T-helper 2 cell treated with Interferon-gamma antibody and Interleukin-4, amounts not matched to agents 100 ng/mL and 5 ng/mL, for 36 hours (primary cell): ENCODE data around the gene IL17REL. TPM values are rescaled to one million over a fixed set of nuclear protein-coding genes. Genes with fewer than 3 reads are reported as not detected.

ENCODE experiments used
- intact Hi-C: fragments of 100-400 bp; cut with micrococcal nuclease; formaldehyde crosslinking; loops from one replicate; pipeline ENCODE4 v1.15.1; 2023
- total RNA-seq: library from RNA; stranded (reverse); gene quantifications from 2 replicates; pipeline ENCODE4 v1.2.3, GENCODE V29; 2022

The IL17REL gene
- total RNA-seq, 1 donor from 2014 or later: not detected

GRCh38 chr22:49959782-49960158, 52.8 kb downstream of the IL17REL start:
- intact Hi-C loops: loop anchor here (1.0 kb wide), 2 partner anchors 23 to 41 kb away; partner anchors contain the start of genes ALG12 and CRELD2

- intact Hi-C loops: no loop called here
Measured at GRCh38 chr22:49958931-49959781, 53.4 kb downstream of the IL17REL start.

GRCh38 chr22:49958366-49958921, 54.1 kb downstream of the IL17REL start:
- intact Hi-C loops: no loop called here

- intact Hi-C loops: no loop called here
Measured at GRCh38 chr22:49957826-49958365, 54.7 kb downstream of the IL17REL start.

GRCh38 chr22:49956914-49957825, 55.4 kb downstream of the IL17REL start:
- intact Hi-C loops: no loop called here

GRCh38 chr22:49956418-49956770, 56.2 kb downstream of the IL17REL start:
- intact Hi-C loops: no loop called here

- intact Hi-C loops: no loop called here
Measured at GRCh38 chr22:49955581-49956417, 56.8 kb downstream of the IL17REL start.

- intact Hi-C loops: no loop called here
Measured at GRCh38 chr22:49954991-49955580, 57.5 kb downstream of the IL17REL start.

GRCh38 chr22:49954354-49954753, 58.2 kb downstream of the IL17REL start:
- intact Hi-C loops: no loop called here

GRCh38 chr22:49953680-49954344, 58.8 kb downstream of the IL17REL start:
- intact Hi-C loops: no loop called here

- intact Hi-C loops: no loop called here
Measured at GRCh38 chr22:49953027-49953679, 59.4 kb downstream of the IL17REL start.

- intact Hi-C loops: no loop called here
Measured at GRCh38 chr22:49951986-49952896, 60.3 kb downstream of the IL17REL start.

GRCh38 chr22:49951678-49951985, 60.9 kb downstream of the IL17REL start:
- intact Hi-C loops: no loop called here

- intact Hi-C loops: no loop called here
Measured at GRCh38 chr22:49951000-49951677, 61.4 kb downstream of the IL17REL start.

GRCh38 chr22:49950396-49950994, 62.1 kb downstream of the IL17REL start:
- intact Hi-C loops: no loop called here

GRCh38 chr22:49949914-49950292, 62.7 kb downstream of the IL17REL start:
- intact Hi-C loops: no loop called here
